ENCODE results near the gene IL32. TPM values are rescaled to one million over a fixed set of nuclear protein-coding genes. Genes with fewer than 3 reads are reported as not detected.

Gene IL32
- total and polyA plus RNA-seq, 2 experiments from 2014 or later, result 2.3 to 6.1 TPM

- no peaks in the 10 kb centered on the region; the same call in 1 of the 2 replicates for H4K20me1 ChIP-seq (replicated peaks; ENCODE audit: insufficient read depth)
- no peak for TF ChIP-seq REST (IDR thresholded peaks at IDR 0.05; ENCODE audit: unreplicated experiment)
- TF ChIP-seq POLR2AphosphoS5 (IDR thresholded peaks at IDR 0.05; ENCODE audit: low read depth), result 0 out of 2 replicates have a peak, but pooled peaks have one; percentile 24
- no peak for TF ChIP-seq CREB1 (CRISPR knock-in tag; IDR thresholded peaks at IDR 0.05; ENCODE audit: low read depth)
- TF ChIP-seq ZNF462 (CRISPR knock-in tag; IDR thresholded peaks at IDR 0.05), result no peak
- TF ChIP-seq NANOG (IDR thresholded peaks at IDR 0.05; ENCODE audit: borderline replicate concordance), result no peak
- no peak for TF ChIP-seq STAT1 (IDR thresholded peaks at IDR 0.05; ENCODE audit: unreplicated experiment)
- TF ChIP-seq CTCF (conservative IDR thresholded peaks at IDR 0.05; ENCODE audit: low read depth in 2 of 2), result peak; percentile 23 to 67; a peak in 3 of 4 replicates
- no peak for TF ChIP-seq ETS1 (IDR thresholded peaks at IDR 0.05)
- no peak for TF ChIP-seq JUNB (IDR thresholded peaks at IDR 0.05; ENCODE audit: unreplicated experiment)
- DNase-seq (ENCODE audit: low spot score) (peak; percentile 84), ATAC-seq (peak; percentile 71)
- peaks cover 10% of the 10 kb centered on the region for H3K4me1 ChIP-seq (ENCODE audit: insufficient read depth)
- peak overlapping the region; percentile 84 for H3K4me3 ChIP-seq
- H3K4me2 ChIP-seq, result peak overlapping the region; percentile 85
- H3K9me2 ChIP-seq (ENCODE audit: insufficient read depth), result no peaks in the 10 kb centered on the region
- no peak overlapping the region for H3K27ac ChIP-seq (ENCODE audit: low read depth)
- peaks cover 15% of the 10 kb centered on the region for H3F3A ChIP-seq (replicated peaks; ENCODE audit: low read depth)
- no peaks in the 10 kb centered on the region; the same call in 1 of the 2 replicates for H3K79me2 ChIP-seq (replicated peaks; ENCODE audit: insufficient read depth)
- Mint-ChIP-seq H3K9me3 (no peaks in the 10 kb centered on the region; the same call in 2 of the 3 replicates), H3K27me3 (ENCODE audit: insufficient read depth, low read depth, poor library complexity) (peaks cover 13% of the 10 kb centered on the region), H3K4me1 (peaks cover 20% of the 10 kb centered on the region), H3K4me3 (peak overlapping the region; percentile 81), H3K36me3 (ENCODE audit: low read depth) (peaks cover 21% of the 10 kb centered on the region; the same call in 2 of the 3 replicates), H3K27ac (no peak overlapping the region)
- H2AFZ ChIP-seq, result peak overlapping the region; percentile 88; the same call in 1 of the 2 replicates
- peaks cover 4% of the 10 kb centered on the region; the same call in 1 of the 2 replicates for H3K27me3 ChIP-seq (ENCODE audit: insufficient read depth)
- no peaks in the 10 kb centered on the region for H3K36me3 ChIP-seq (ENCODE audit: insufficient read depth)
Observed at GRCh38 chr16:3058139-3059030, 7.1 kb upstream of the IL32 start.

Data from GM23338 (cell line).